ENCODE results near the gene CLIP2.

- TF ChIP-seq POLR2A (IDR thresholded peaks at IDR 0.05) (no peak), CTCF (IDR thresholded peaks at IDR 0.05) (no peak), POLR2AphosphoS5 (IDR thresholded peaks at IDR 0.05) (no peak)
Observed at GRCh38 chr7:74428023-74428422, 138.8 kb downstream of the CLIP2 start.

All from prostate gland (tissue), 2 donors.